Activated CD4-positive, alpha-beta memory T cell treated with anti-CD3 and anti-CD28 coated beads for 36 hours (primary cell): ENCODE data around the gene PTPRE. TPM values are rescaled to one million over a fixed set of nuclear protein-coding genes. Genes with fewer than 3 reads are reported as not detected.

ENCODE experiments used
- CTCF ChIA-PET: fragments of 350-600 bp; sonication (Branson Sonifier 250); formaldehyde crosslinking; loops from one replicate; lab custom pipeline; 2021; ENCODE audit warnings: antibody characterized with exemption, inconsistent platforms; lab: Charles Lee
- POLR2A ChIA-PET: fragments of 350-600 bp; sonication (Branson Sonifier 250); formaldehyde crosslinking; loops from one replicate; lab custom pipeline; 2021; ENCODE audit warnings: antibody characterized with exemption; lab: Charles Lee
- DNase-seq: peaks from one replicate; pipeline ENCODE4 v3.0.0-alpha.2; 2020
- H3K27ac Mint-ChIP-seq: one replicate; pipeline ENCODE4 v1.8.0; 2021; ENCODE audit warnings: mixed read lengths
- H3K27me3 Mint-ChIP-seq: one replicate; pipeline ENCODE4 v1.8.0; 2021; ENCODE audit warnings: mixed read lengths
- H3K36me3 Mint-ChIP-seq: one replicate; pipeline ENCODE4 v1.8.0; 2021; ENCODE audit warnings: mixed read lengths
- H3K4me1 Mint-ChIP-seq: one replicate; pipeline ENCODE4 v1.8.0; 2021; ENCODE audit warnings: low read depth, mixed read lengths
- H3K4me3 Mint-ChIP-seq: one replicate; pipeline ENCODE4 v1.8.0; 2021; ENCODE audit warnings: mild to moderate bottlenecking, mixed read lengths
- H3K9me3 Mint-ChIP-seq: one replicate; pipeline ENCODE4 v1.8.0; 2021; ENCODE audit warnings: mixed read lengths
- intact Hi-C: fragments of 100-400 bp; cut with micrococcal nuclease; formaldehyde crosslinking; loops from one replicate; pipeline ENCODE4 v1.15.1; 2023
- total RNA-seq, 2 experiments: library from RNA; stranded (reverse); gene quantifications; one replicate each; pipeline ENCODE4 v1.2.3, GENCODE V29; 2021

PTPRE gene
- total RNA-seq, 2 experiments from 2014 or later: 29.4 to 34.0 TPM

DNA sequence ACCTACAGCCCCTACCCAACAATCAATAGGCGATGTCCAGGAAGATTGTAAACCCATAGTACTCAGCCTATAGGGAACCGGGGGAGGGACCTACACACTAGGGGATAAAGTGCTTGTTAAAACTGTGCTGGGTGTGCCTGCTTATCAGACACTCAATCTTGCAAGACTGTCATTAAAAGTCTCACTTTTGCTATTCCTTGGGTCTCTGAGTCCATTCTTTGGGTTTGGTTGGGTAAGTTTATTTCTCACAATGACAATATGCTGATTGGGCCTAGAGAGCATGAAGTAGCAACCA is 45.6 kb downstream of the PTPRE start:
- Mint-ChIP-seq H3K36me3 (no peaks in the 10 kb centered on the region), H3K27me3 (peaks cover 16% of the 10 kb centered on the region), H3K4me3 (no peak overlapping the region), H3K27ac (no peak overlapping the region), H3K9me3 (peaks cover 5% of the 10 kb centered on the region), H3K4me1 (no peaks in the 10 kb centered on the region)
- ChIA-PET POLR2A (no interaction called here), CTCF (no interaction called here)
- intact Hi-C loops: no loop called here
- DNase-seq: no peak

DNA sequence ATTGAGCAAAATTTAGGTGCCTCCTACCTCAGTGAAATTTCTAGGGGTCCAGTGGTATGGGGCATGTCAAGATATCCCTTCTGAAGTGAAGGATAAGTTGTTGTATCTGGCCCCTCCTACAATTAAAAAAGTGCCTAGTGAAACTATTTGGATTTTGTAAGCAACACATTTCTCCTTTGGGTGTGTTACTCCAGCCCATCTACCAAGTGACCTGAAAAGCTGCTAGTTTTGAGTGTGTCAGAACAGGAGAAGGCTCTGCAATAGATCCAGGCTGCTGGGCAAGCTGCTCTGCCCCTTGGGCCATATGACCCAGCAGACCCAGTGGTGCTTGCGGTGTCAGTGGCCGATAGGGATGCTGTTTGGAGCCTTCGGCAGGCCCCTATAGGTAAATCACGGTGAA is 46.0 kb downstream of the PTPRE start:
- intact Hi-C loops: no loop called here
- no peak for DNase-seq
- H3K27ac Mint-ChIP-seq: no peak overlapping the region
- no peaks in the 10 kb centered on the region for H3K4me1 Mint-ChIP-seq
- peaks cover 16% of the 10 kb centered on the region for H3K27me3 Mint-ChIP-seq
- ChIA-PET POLR2A (no interaction called here), CTCF (no interaction called here)
- H3K9me3 Mint-ChIP-seq: peaks cover 5% of the 10 kb centered on the region
- H3K36me3 Mint-ChIP-seq: no peaks in the 10 kb centered on the region
- no peak overlapping the region for H3K4me3 Mint-ChIP-seq

- no peak overlapping the region for H3K4me3 Mint-ChIP-seq
- intact Hi-C loops: no loop called here
- POLR2A ChIA-PET: no interaction called here
- no peaks in the 10 kb centered on the region for H3K4me1 Mint-ChIP-seq
- H3K9me3 Mint-ChIP-seq: peaks cover 5% of the 10 kb centered on the region
- no peaks in the 10 kb centered on the region for H3K36me3 Mint-ChIP-seq
- CTCF ChIA-PET: no interaction called here
- DNase-seq: no peak
- no peak overlapping the region for H3K27ac Mint-ChIP-seq
- peaks cover 18% of the 10 kb centered on the region for H3K27me3 Mint-ChIP-seq
Measured at GRCh38 chr10:127953876-127954275, 47.0 kb downstream of the PTPRE start.

GRCh38 chr10:127959428-127959827 is 52.5 kb downstream of the PTPRE start:
- Mint-ChIP-seq H3K4me1 (no peaks in the 10 kb centered on the region), H3K27ac (no peak overlapping the region), H3K9me3 (peaks cover 5% of the 10 kb centered on the region), H3K4me3 (no peak overlapping the region), H3K36me3 (no peaks in the 10 kb centered on the region), H3K27me3 (peaks cover 15% of the 10 kb centered on the region)
- ChIA-PET POLR2A (no interaction called here), CTCF (no interaction called here)
- no peak for DNase-seq
- intact Hi-C loops: no loop called here

DNA sequence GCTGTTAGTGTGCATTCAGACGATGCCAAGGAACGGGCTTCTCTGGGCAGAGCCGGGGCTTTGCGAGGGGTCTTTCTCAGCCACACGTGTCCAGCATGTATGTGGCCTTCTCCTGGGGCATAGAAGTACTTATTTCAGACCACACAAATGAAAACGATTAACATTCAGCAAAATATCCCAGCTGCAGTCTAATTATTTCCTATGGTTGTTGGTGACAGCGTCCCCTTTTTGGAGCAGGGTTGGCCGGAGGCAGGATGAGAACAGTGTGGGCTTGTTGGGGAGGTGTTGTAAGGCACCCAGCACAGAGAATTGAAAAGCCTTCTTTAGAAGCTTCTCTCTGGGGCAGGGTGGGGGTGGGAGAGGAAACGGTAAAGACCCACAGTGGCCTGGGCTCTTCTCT is 54.2 kb downstream of the PTPRE start:
- POLR2A ChIA-PET: no interaction called here
- intact Hi-C loops: no loop called here

DNA sequence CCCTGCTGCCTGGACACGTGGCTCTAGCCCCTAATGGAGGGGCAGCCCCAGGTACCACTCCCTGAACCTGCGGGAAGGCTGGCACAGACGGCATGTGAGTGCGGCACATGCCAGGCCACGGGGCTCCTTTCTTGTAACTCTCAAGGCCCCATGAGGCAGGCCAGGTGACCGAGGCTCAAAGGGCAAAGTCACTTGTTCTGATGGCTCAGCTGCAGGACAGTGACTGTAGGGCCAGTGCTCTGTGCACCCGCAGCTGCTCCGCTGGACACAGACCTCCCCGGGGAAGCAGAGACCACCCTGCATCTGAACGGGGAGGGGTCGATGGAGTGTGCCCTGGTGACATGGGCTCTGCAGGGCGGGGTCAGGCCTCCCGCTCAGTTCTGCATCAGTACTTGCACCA is 55.3 kb downstream of the PTPRE start:
- H3K36me3 Mint-ChIP-seq: no peaks in the 10 kb centered on the region
- CTCF ChIA-PET: no interaction called here
- H3K4me3 Mint-ChIP-seq: no peak overlapping the region

More for the DNA sequence above, 54.2 kb downstream of the PTPRE start:
- no peak overlapping the region for H3K4me3 Mint-ChIP-seq
- no peaks in the 10 kb centered on the region for H3K36me3 Mint-ChIP-seq
- peaks cover 2% of the 10 kb centered on the region for H3K9me3 Mint-ChIP-seq
- CTCF ChIA-PET: no interaction called here
- no peak for DNase-seq
- H3K4me1 Mint-ChIP-seq: no peaks in the 10 kb centered on the region
- H3K27me3 Mint-ChIP-seq: peaks cover 8% of the 10 kb centered on the region
- H3K27ac Mint-ChIP-seq: no peak overlapping the region

DNA sequence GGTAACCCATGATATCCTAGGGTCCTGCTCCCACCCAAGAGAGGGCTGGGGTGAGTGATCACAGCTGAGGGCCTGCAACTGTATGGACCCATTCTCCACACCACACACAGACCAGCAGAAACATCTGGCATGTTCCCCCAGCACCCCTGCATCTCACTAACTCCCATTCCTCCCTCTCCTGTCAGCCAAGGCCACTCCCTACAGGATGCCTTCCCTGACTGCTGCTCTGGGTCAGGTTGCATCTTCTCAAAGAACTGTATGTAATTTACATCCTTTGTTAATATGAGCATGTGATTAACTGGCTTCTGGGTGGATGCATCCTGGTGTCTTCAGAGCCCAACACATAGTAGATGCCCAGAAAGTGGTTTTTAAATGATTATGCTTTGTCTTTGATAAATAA is 56.2 kb downstream of the PTPRE start:
- ChIA-PET POLR2A (no interaction called here), CTCF (no interaction called here)
- Mint-ChIP-seq H3K4me1 (no peaks in the 10 kb centered on the region), H3K9me3 (no peaks in the 10 kb centered on the region), H3K27me3 (peaks cover 6% of the 10 kb centered on the region), H3K36me3 (no peaks in the 10 kb centered on the region), H3K27ac (no peak overlapping the region), H3K4me3 (no peak overlapping the region)
- DNase-seq: no peak
- intact Hi-C loops: no loop called here

More for the DNA sequence above, 55.3 kb downstream of the PTPRE start:
- Mint-ChIP-seq H3K4me1 (no peaks in the 10 kb centered on the region), H3K9me3 (no peaks in the 10 kb centered on the region), H3K27ac (no peak overlapping the region), H3K27me3 (peaks cover 6% of the 10 kb centered on the region)
- POLR2A ChIA-PET: no interaction called here
- intact Hi-C loops: no loop called here
- no peak for DNase-seq

DNA sequence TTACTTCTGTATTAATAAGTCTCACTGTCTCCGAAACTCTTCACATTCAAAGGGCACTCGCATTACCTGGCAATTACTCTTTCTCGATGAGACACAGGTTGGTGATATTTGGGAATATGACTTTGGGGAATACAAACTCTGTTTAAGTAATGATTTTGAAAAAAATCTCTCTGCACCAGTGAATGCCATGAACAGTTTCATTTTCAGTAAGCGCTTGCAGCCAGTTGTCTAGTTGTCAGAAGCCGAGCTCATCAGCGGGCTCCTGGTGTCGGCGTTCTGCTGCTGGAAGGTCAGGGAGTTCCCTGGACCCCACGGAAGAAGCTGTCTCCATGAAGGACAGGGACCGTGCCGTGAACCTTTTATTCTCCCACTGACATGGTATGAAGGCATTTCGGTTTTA is 57.7 kb downstream of the PTPRE start:
- intact Hi-C loops: no loop called here
- Mint-ChIP-seq H3K4me1 (no peaks in the 10 kb centered on the region), H3K36me3 (no peaks in the 10 kb centered on the region), H3K4me3 (no peak overlapping the region), H3K27ac (no peak overlapping the region), H3K27me3 (peaks cover 5% of the 10 kb centered on the region), H3K9me3 (no peaks in the 10 kb centered on the region)
- POLR2A ChIA-PET: no interaction called here
- DNase-seq: no peak
- CTCF ChIA-PET: interaction anchor here (1.0 kb wide), 1 partner anchor 58 kb away, joined by 3 read pairs; the partner anchor contains the start of gene PTPRE

- H3K4me3 Mint-ChIP-seq: no peak overlapping the region
- H3K27me3 Mint-ChIP-seq: peaks cover 3% of the 10 kb centered on the region
- no peak for DNase-seq
- intact Hi-C loops: no loop called here
- H3K4me1 Mint-ChIP-seq: no peaks in the 10 kb centered on the region
- CTCF ChIA-PET: no interaction called here
- no peak overlapping the region for H3K27ac Mint-ChIP-seq
- H3K9me3 Mint-ChIP-seq: no peaks in the 10 kb centered on the region
- POLR2A ChIA-PET: no interaction called here
- no peaks in the 10 kb centered on the region for H3K36me3 Mint-ChIP-seq
Measured at GRCh38 chr10:127966875-127967274, 60.0 kb downstream of the PTPRE start.

- Mint-ChIP-seq H3K27me3 (peaks cover 12% of the 10 kb centered on the region), H3K4me1 (no peaks in the 10 kb centered on the region), H3K27ac (no peak overlapping the region), H3K4me3 (no peak overlapping the region), H3K36me3 (no peaks in the 10 kb centered on the region), H3K9me3 (no peaks in the 10 kb centered on the region)
- ChIA-PET CTCF (no interaction called here), POLR2A (no interaction called here)
- no peak for DNase-seq
- intact Hi-C loops: no loop called here
Measured at GRCh38 chr10:127968027-127968441, 61.1 kb downstream of the PTPRE start.

- Mint-ChIP-seq H3K4me1 (no peaks in the 10 kb centered on the region), H3K36me3 (no peaks in the 10 kb centered on the region), H3K27ac (no peak overlapping the region), H3K4me3 (no peak overlapping the region), H3K27me3 (peaks cover 12% of the 10 kb centered on the region), H3K9me3 (no peaks in the 10 kb centered on the region)
- intact Hi-C loops: no loop called here
- ChIA-PET POLR2A (no interaction called here), CTCF (no interaction called here)
- DNase-seq: no peak
Measured at GRCh38 chr10:127968659-127969058, 61.8 kb downstream of the PTPRE start.

DNA sequence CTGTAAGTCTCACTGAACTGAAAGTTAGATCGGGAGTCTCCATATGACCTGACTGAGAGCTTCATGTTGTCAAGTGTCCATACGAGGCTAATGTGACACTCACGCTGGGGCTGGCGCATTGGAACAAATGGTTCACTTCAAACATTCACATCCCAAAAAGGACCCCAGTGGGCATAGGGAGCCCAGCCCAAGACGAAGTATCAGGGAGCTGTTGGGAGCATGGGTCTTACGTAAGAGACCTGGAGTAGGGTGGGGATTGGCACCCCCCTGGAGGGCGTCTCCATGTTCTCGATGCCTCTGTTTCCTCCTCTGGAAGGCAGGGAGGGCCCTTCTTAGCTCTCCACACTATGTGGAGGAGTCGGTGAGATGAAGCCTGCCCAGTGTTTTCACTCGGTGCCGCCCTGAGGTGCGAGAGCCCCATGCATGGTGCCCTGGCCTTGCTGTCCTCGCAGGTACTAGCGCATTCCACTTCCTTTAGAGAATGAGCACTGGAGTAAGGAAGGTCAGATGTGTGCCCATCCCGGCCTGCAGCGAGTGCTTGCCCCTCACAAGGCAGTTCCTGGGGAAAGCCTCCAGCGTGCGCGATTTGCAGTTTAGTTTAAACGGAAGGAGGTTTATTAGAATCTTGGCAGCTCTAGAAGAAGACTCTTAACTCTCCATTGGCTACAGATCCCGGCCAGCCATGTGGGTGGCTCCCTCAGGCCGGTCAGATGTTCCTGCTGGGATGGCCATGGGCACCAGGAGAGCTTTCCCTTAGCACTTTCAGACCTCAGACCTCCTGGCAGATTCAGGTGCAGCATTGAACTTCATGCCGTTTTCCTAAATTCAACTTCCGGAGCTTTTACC is 64.4 kb downstream of the PTPRE start:
- Mint-ChIP-seq H3K9me3 (no peaks in the 10 kb centered on the region), H3K27ac (no peak overlapping the region), H3K36me3 (no peaks in the 10 kb centered on the region), H3K4me3 (no peak overlapping the region), H3K27me3 (peaks cover 31% of the 10 kb centered on the region), H3K4me1 (no peaks in the 10 kb centered on the region)
- no peak for DNase-seq
- ChIA-PET POLR2A (no interaction called here), CTCF (interaction anchor here (0.9 to 1.4 kb wide), 2 partner anchors 63 to 64 kb away, joined by 3 read pairs; no protein-coding TSS in a partner anchor)
- intact Hi-C loops: no loop called here

GRCh38 chr10:127971963-127972615 is 65.2 kb downstream of the PTPRE start:
- ChIA-PET POLR2A (no interaction called here), CTCF (no interaction called here)
- Mint-ChIP-seq H3K4me3 (no peak overlapping the region), H3K36me3 (no peaks in the 10 kb centered on the region), H3K27ac (no peak overlapping the region), H3K27me3 (peaks cover 31% of the 10 kb centered on the region), H3K4me1 (no peaks in the 10 kb centered on the region), H3K9me3 (no peaks in the 10 kb centered on the region)
- intact Hi-C loops: no loop called here
- DNase-seq: no peak
